NOMO-1 (cell line): ENCODE measurements around the gene VSIR.
A peak's percentile ranks its signal among the peaks of the same experiment; 100 is the strongest.

Source experiments
- DNase-seq, 2 experiments: peaks; one replicate each; lab custom pipeline; 2025; ENCODE audit not compliant: unreplicated experiment in 2 of 2; lab: John Stamatoyannopoulos, UW

Gene VSIR

DNA sequence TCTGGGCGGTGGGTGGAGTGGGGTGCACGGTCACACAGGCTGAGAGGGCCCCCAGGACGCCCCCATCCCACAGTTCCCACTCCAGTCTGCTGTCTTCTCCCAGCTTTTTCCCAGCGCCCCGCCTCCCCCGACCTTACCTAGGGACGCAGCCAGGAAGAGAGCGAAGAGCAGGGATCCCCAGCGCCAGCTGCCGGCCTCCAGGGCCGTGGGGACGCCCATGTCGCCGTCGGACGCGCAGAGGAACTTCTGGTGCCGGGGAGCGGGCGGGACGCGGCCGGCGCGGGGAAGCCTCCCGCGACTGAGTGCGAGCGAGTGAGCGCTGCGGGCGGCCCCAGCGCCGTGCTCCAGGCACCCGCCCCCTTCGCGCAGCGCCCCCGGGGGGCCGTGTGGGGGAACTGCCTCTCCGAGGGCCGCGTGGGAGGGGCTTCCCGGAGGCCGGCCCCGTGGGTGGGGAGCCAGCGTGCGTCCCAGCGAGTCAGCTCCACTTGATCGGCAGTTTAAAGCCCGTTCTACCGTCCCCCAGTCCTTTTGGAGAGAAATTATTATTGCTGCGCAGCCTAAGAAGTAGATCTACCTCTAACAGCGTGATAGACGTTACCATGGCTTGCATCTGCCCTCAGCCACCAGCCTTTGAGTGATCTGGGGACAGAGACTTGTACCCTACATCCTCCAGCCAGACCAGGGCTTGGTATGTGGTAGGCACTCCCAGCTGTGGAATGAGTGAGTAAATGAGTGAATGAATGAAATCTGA lies at the start of gene VSIR:
TSS of gene VSIR (minus strand) at position 300 of the 751 bp plus-strand sequence. CDS start at position 219, 81 bp downstream.
- DNase-seq = peak; percentile 84 to 95

DNA sequence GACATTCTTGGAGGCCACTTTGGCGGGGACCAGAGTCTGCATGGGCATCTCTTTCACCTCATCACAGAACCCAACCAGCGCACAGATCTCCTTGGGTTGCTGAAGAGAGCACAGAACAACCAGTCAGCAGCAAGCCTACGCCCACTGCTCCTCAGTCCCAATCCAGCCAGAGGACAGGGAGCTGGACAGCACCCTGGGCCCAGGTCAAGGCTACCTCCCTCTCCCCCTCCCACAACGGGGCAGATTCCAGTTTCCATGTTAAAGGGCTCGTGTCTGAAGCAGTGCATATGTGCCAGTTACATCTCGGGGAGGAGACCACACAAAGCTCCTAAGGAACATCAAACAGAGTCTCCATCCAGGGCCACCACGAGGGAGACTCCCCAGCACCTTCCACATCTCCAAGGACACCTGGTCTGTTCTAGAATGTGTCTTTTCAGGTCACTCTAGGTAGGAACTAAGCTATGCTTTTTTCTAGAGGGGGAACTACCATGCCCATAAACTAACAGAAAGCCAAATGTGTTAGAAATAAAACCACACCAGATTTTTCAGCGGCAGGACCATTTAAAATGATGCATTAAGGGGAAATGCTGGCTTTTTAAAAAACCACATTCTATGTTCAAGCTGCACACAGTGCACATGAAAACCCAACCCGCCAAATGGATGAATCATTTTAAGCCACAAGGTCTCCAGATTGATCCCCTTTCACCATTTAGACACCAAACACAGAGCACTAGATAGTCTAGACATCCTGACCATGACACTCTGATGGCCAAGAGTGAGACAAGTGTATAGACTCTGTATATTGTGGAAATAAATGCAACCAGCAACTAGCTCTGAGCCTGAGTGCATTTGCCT lies 48.8 kb upstream of the VSIR start:
- DNase-seq = peak in 1 of 2 experiments; percentile 42

DNA sequence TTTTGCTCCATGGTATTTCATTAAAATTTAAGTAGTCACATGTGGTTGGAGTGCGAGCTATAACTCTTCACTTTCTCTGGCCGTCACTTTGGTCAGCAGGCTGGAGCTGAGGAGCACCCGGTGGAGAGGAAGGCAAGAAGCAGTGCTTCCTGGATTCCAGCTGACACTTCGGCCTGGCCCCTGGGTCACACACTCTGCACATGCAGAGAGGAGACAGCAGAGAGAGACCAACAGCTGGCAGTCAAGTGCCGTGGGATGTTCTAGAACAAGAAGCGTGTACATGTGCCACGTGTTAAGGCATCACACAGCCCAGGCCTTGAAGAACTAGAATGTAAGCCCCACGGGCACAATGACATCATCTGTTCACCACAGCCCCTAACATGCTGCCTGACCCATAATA lies 47.6 kb upstream of the VSIR start:
- DNase-seq = no peak

DNA sequence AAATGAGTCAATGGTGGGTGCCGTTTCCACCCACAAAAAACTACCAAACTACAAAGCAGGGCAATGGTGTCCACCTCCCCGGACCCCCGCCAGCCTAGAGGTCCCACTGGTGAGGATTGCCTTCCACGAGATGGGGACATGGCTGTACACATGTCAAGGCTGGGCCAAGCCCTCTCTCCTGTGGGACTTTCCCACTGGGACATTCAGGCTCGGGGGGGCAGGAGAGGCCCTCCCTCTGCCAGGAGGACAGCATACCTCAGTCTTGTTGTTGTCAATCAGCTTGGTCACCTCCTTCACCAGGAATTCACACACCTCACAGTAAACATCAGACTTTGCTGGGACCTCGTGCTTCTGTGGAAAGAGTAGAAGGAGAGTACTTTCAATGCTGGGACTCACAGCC lies 46.7 kb upstream of the VSIR start:
- DNase-seq = no peak

DNA sequence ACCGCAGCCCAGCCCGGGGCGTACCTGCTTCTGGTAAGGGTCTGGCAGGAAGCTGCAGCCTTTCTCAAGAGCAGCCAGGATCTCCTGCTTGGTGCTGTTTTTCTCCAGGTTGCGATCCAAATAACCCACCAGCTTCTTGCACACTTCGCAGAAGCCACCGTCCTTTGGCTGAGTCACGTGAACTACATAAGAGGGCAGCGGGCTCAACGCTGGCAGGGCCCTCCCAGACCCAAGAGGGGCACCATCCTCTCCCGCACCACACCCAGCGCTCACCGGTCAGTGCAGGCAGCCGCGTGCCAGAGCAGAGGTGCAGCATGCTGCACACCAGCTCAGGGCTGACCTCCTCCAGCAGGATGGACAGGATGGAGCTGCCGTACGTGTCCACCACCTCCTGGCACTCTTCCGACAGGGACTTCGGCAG lies 46.1 kb upstream of the VSIR start:
- DNase-seq = no peak

DNA sequence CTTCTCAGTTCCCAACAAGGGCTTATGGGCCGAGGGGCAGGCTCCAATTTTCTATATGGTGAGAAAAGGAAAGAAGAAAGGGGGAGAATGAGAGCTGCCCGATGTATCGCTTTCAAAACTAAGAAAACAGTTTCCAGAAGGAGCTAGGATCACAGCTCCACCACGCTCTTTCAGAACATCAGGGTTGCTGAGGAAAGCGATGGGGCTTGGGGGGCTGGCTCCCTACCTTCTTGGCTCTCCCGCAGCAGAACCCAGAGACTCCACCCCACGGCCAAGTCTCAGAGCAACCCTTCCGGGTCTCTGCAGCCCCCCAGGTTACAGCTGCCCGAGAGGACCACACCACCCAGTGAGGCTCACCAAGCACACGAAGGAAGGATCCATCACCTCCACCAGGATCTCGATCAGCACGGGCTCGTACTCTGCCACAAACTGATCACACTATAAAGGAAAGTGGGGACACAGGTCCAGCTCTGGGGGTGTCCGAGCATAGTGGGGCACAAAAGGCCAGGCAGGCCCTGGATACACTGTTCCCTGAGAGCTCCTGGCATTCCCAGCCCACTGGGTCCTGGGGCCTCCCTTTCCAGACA lies 45.4 kb upstream of the VSIR start:
- no peak for DNase-seq

DNA sequence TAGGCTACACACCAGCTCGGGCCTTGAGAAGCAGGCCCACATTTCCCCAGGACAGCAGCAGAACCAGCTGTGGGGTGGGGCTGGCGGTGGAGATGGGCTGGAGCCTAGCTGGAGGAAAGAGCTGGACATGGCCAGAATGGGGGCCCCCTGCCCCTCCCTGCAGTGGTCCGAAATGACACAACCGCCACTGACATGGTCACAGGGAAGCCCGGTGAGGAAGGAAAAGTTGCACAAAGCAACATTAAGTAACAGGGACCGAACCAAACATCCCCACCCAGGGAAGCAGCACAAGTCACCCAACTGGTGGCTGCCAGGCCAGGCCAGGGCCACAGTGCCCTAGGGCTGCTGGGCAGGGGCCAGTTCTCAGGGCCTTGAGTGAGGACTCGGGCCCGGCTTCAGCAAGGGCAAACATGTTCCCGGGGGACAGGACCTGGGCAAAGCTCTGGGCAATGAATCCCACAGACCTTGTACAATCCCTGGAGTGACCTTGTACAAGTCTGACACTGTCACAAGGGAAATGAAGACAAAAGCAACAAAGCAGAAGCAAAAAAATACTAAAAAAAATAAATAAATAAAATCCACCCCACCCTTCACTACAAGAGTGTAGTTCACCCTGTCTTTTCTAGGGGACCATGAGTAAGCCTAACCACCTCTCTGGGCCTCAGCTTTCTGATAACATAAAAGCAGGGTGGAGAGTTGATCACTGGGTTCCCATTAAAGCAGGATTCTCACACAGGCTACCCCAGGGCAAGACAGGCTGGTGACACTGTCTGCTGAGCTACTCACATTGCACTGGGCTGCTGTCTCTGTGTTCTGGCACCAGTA lies 44.7 kb upstream of the VSIR start:
- peak; percentile 34 to 36 for DNase-seq

DNA sequence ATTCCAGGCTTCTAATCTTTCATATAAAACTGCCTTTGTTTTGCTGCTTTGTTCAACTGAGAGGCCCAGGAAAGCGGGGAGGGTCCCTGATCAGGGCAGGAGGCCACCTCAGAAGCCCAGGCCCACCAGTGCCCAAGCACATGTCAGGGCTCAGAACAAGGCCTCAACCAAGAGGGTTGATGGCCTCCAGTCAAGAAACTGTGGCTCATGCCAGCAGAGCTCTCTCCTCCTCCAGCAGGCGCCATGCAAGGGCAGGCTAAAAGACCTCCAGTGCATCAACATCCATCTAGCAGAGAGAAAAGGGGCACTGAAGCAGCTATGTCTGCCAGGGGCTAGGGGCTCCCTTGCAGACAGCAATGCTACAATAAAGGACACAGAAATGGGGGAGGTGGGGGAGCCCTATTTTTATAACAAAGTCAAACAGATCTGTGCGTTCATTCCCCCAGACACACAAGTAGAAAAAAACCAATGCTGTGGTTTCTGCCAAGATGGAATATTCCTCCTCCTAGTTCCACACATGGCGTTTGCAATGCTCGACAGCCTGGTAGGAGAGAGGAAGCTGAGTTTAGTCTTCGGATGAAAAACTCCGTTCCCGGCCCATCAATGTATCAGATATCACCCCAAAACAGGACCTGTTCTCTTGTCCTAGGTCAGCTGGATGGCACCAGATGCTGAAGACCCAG lies 43.8 kb upstream of the VSIR start:
- DNase-seq = no peak

DNA sequence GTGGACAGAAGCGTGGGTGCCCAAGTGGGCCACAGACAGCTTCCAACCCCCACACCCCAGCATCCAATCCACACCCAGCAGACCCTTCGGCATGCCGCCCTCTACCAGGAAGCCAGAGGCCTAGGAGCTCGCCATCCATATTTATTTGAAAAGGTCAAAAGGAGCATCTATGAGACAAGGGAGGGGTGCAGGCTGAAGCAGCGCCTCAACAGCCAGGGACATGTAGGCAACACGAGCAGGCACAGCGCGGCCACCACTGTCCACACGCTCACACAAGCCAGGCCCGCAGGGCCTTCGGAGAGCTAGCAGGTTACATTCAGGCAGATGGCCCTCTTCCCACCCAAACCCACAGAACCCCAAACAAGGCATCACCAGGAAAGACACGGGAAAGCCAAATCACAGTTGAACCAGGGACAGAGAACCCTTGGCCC lies 43.1 kb upstream of the VSIR start:
- no peak for DNase-seq

DNA sequence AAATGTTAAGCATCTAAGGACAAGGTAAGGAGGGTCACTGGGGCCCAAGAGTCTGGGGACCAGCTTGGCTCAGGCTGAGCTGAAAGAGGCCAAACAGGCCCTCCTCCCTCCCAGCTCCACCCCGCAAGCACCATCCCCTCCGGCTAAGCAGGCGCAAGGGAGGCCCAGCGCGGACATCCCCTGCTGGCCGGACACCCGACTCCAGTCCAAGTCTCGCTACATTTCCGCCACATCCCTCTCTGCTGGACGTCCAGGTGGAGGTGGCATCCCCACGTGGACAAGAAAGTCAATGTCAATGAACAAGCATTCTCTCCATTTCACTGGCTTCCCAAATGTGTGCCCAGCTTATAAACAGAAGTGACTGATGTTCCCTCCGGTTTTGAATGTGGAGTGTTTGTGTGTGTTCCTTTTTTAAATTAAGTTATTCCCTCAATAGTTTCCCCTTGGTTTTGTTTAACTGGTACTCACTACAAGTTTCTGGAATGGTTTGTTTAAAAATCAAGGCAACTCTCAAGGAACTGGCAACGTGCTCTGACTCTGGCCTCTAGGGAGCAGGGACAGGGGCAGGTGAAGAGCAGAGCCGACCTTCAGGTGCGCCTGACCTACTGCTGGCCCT lies 42.3 kb upstream of the VSIR start:
- no peak for DNase-seq

DNA sequence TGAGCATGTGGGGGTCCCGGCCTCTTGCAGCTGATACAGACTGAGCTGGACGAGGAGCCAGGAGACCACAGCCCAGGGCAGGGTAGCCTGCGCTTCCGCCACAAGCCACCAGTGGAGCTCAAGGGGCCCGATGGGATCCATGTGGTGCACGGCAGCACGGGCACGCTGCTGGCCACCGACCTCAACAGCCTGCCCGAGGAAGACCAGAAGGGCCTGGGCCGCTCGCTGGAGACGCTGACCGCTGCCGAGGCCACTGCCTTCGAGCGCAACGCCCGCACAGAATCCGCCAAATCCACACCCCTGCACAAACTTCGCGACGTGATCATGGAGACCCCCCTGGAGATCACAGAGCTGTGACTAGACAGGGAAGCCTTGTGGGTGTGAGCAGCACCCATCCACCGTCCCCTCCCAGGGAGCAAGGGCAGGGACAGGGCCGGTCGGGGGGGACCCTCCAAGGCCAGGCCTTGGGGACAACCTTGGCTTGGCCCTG lies 41.6 kb upstream of the VSIR start:
- no peak for DNase-seq

DNA sequence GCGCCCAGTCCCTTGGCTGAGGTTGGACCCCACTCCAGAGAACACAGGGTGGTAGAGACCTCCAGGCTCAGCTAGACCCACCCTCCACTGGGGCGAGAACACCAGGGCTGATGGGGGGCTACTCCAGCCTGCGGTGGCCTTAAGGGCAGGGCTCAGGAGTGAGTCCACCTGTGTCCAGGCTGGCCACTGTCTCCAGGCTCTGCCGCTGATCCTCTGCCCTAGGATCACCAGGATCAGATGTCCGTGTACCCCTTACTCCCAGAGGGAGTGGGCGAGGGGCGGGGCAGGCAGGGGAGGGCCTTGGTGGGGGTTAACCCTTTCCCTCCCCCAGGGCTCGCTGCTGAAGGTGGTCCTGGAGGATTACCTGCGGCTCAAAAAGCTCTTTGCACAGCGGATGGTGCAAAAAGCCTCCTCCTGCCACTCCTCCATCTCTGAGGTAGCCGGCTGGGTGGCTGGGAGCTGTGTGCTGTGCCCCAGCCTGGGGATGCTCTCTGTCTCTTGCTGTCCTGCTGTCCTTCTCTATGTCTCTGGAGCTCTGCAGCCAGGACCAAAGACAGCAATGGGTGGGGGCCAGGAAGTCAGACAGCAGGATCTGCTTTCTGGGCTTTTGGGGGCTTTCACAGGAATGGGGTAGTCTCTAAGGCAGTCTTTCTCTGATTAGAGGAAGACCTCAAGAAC lies 39.7 kb upstream of the VSIR start:
- no peak for DNase-seq

DNA sequence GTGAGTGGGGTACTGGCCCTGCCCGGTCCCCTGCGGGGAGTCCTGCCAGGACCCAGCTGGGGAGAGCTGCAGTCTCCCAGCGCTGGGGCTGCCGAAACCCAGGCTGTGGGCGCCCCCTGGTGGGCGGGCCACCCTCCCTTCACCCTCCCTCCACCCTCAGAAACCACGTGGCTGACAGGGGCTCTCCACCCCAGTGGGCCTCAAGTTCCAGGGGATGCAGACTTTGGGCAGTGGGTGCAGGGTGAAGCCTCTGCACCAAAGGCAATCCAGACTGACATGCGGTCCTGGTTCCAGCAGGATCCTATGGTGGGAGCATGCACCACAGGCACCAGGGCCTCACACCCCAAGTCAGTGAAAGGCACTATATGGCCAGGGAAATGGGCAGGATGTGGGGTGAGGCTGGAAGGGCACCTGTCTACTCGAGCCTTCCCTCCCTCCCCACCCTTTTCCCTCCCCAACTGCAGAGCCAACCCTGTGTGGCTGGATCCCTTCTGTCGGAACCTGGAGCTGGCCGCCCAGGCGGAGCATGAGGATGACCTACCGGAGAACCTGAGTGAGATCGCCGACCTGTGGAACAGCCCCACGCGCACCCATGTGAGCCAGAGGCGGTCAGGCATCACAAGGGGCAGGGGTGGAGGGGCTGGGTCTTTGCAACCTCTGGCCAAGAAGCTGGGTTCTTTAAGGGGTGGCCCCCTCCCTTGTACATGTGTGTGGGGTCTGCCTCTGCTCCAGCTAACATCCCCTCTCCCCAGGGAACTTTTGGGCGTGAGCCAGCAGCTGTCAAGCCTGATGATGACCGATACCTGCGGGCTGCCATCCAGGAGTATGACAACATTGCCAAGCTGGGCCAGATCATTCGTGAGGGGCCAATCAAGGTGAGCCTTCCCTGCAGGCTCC lies 38.9 kb upstream of the VSIR start:
- DNase-seq = peak; percentile 50 to 71

DNA sequence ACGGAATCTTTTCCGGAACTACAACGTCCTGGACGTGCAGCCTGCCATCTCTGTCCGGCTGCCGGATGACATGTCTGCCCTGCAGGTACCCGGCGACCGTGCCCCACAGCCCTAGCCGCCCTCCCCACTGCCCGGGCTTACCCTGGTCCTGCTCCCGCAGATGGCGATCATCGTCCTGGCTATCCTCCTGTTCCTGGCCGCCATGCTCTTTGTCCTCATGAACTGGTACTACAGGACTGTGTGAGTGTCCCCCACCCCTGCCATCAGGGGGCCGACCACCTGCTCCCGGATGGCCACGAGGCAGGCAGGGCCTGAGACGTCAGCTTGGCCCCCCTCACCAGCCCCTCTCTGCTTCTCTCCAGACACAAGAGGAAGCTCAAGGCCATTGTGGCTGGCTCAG lies 38.0 kb upstream of the VSIR start:
- no peak for DNase-seq

DNA sequence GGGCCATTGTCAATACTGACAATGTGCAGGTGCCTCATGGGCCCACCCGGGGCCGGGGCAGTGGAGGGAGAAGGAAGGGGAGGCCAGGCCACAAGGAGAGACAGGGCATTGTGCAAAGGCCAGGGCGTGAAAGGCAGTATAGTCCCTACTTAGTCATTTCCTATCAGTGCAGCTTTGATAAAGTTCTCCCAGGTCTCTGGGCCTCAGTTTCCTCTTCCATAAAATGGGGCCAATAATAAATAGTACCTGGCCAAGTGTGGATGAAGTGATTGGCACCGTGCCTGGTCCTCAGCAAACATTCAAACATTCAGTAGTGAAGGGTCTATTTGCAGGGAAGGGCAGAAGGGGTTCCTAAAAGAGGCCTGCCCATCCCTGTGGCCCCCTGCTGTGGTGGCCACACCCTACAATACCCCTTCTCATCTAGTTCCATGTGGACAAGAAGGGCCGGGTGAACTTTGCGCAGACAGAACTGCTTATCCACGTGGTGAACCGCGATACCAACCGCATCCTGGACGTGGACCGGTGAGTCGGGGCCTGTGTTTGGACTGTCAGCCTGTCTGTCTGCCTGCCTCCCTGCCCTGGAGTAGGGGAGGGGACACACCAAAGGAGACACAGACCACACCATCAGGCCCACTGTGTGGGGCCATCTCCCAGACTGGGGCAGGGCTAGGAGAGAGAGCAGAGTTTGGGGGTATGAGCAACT lies 36.9 kb upstream of the VSIR start:
- DNase-seq = no peak

DNA sequence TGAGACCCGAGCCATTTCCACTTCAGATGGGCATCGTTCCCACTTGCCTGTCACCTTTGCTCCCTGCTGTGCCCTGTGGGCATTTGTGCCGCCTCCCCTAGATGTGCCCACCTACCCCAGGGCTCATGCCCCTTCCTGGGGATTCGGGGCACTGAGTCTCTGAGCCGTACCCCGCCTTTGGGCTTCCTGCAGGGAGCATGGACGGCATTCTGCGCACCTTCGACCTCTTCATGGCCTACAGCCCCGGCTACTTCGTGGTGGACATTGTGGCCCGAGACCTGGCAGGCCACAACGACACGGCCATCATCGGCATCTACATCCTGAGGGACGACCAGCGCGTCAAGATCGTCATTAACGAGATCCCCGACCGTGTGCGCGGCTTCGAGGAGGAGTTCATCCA lies 36.3 kb upstream of the VSIR start:
- DNase-seq = no peak
